Measurements from ENCODE around the gene DGKE.

DNA sequence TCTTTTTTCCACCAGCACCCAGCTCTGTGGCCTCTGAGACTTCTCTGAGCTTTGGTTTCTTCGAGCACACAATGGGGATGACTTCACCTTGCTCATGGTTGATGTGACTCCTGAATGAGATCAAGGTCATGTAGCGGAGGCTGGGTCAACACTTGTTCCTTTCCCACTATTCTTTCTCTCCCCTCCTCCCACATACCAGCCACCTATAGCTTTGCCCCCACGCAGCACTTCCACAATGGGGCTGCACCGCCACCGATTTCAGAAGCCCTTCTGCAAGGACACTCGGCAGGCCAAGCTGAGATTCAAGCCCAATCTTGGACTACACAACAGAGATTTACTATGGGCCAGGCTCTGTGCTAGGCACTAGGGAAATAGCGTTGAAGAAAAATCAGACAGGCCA, 65.5 kb downstream of the DGKE start:
- TF ChIP-seq POLR2A (IDR thresholded peaks at IDR 0.05; ENCODE audit: control extremely low read depth in 1 of 2, low read depth in 2 of 2, low read length in 2 of 2) (no peak), KDM5A (IDR thresholded peaks at IDR 0.05; ENCODE audit: low read length) (no peak), TEAD4 (IDR thresholded peaks at IDR 0.05; ENCODE audit: low read depth, low read length) (no peak), BRCA1 (IDR thresholded peaks at IDR 0.05; ENCODE audit: low read depth, low read length) (no peak)
- TF ChIP-seq, protein P1, sequence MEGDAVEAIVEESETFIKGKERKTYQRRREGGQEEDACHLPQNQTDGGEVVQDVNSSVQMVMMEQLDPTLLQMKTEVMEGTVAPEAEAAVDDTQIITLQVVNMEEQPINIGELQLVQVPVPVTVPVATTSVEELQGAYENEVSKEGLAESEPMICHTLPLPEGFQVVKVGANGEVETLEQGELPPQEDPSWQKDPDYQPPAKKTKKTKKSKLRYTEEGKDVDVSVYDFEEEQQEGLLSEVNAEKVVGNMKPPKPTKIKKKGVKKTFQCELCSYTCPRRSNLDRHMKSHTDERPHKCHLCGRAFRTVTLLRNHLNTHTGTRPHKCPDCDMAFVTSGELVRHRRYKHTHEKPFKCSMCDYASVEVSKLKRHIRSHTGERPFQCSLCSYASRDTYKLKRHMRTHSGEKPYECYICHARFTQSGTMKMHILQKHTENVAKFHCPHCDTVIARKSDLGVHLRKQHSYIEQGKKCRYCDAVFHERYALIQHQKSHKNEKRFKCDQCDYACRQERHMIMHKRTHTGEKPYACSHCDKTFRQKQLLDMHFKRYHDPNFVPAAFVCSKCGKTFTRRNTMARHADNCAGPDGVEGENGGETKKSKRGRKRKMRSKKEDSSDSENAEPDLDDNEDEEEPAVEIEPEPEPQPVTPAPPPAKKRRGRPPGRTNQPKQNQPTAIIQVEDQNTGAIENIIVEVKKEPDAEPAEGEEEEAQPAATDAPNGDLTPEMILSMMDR (IDR thresholded peaks at IDR 0.05; ENCODE audit: control extremely low read depth in 1 of 3, insufficient read depth in 1 of 3, low read depth in 1 of 3, low read length in 3 of 3) = no peak
- TF ChIP-seq, protein P2, sequence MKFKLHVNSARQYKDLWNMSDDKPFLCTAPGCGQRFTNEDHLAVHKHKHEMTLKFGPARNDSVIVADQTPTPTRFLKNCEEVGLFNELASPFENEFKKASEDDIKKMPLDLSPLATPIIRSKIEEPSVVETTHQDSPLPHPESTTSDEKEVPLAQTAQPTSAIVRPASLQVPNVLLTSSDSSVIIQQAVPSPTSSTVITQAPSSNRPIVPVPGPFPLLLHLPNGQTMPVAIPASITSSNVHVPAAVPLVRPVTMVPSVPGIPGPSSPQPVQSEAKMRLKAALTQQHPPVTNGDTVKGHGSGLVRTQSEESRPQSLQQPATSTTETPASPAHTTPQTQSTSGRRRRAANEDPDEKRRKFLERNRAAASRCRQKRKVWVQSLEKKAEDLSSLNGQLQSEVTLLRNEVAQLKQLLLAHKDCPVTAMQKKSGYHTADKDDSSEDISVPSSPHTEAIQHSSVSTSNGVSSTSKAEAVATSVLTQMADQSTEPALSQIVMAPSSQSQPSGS (IDR thresholded peaks at IDR 0.05; ENCODE audit: low read length) = no peak
